SK-N-SH (cell line): ENCODE results near the gene NCAM2. TPM values are rescaled to one million over a fixed set of nuclear protein-coding genes. Genes with fewer than 3 reads are reported as not detected.

ENCODE experiments used
- CTCF ChIA-PET: fragments of 300-600, 350-600 bp; formaldehyde crosslinking; extraction: SDS; loops from one replicate; lab custom pipeline; 2021; lab: Yijun Ruan, JAX
- POLR2A ChIA-PET: fragments of 350-600 bp; sonication (Branson Sonifier 250); formaldehyde crosslinking; extraction: SDS; loops from one replicate; lab custom pipeline; 2020; ENCODE audit warnings: antibody characterized with exemption, inconsistent platforms; lab: Yijun Ruan, JAX
- DNase-seq: peaks from one replicate; pipeline ENCODE4 v3.0.0; 2012
- H2AFZ ChIP-seq: fragments of 200-600 bp; sonication (generic); 2 replicates; pipeline ENCODE4 v1.8.1; 2016; ENCODE audit warnings: antibody characterized with exemption, mild to moderate bottlenecking, low read depth
- H3F3A ChIP-seq: fragments of 200-600 bp; sonication (generic); replicated peaks from 2 replicates; pipeline ENCODE3; 2016; ENCODE audit warnings: antibody characterized with exemption, mild to moderate bottlenecking; ENCODE audit not compliant: insufficient read depth
- H3K27ac ChIP-seq, 2 experiments: fragments of 200-500 bp in 1 of 2; fragments of 200-600 bp in 1 of 2; sonication (Bioruptor generic) in 1 of 2; sonication (generic), shearing (Covaris generic) in 1 of 2; 2 replicates each; pipeline versions ENCODE4 v1.5.1 to v1.6.1; 2014 to 2016; ENCODE audit warnings: low read depth in 2 of 2, inconsistent platforms in 1 of 2, low read length in 1 of 2, mild to moderate bottlenecking in 1 of 2, mixed read lengths in 1 of 2
- H3K27me3 ChIP-seq: fragments of 200-600 bp; sonication (generic), shearing (Covaris generic); 2 replicates; pipeline ENCODE4 v1.6.1; 2016; ENCODE audit warnings: mixed run types; ENCODE audit not compliant: insufficient read depth
- H3K36me3 ChIP-seq, 2 experiments: fragments of 200-500 bp in 1 of 2; fragments of 200-600 bp in 1 of 2; sonication (Bioruptor generic) in 1 of 2; sonication (generic) in 1 of 2; replicated peaks in 1 of 2; 2 replicates each; pipeline versions ENCODE3 to v1.5.1; 2014 to 2016; ENCODE audit warnings: low read length in 1 of 2, mild to moderate bottlenecking in 1 of 2; ENCODE audit not compliant: insufficient read depth in 2 of 2, control insufficient read depth in 1 of 2
- H3K4me1 ChIP-seq, 2 experiments: fragments of 200-500 bp in 1 of 2; fragments of 200-600 bp in 1 of 2; sonication (Bioruptor generic) in 1 of 2; sonication (generic), shearing (Covaris generic) in 1 of 2; 2 replicates each; pipeline versions ENCODE4 v1.5.1 to v1.6.1; 2014 to 2016; ENCODE audit warnings: low read depth in 1 of 2, low read length in 1 of 2, mixed run types in 1 of 2; ENCODE audit not compliant: insufficient read depth in 2 of 2, control insufficient read depth in 1 of 2
- H3K4me2 ChIP-seq: fragments of 200-600 bp; sonication (generic), shearing (Covaris generic); 2 replicates; pipeline ENCODE4 v1.6.1; 2017; ENCODE audit warnings: mixed run types
- H3K4me3 ChIP-seq, 2 experiments: fragments of 200-500 bp in 1 of 2; fragments of 200-600 bp in 1 of 2; sonication (Bioruptor generic) in 1 of 2; sonication (generic), shearing (Covaris generic) in 1 of 2; 2 replicates each; pipeline versions ENCODE4 v1.5.1 to v1.8.1; 2014 to 2016; ENCODE audit warnings: low read depth in 2 of 2, inconsistent platforms in 1 of 2, low read length in 1 of 2, mild to moderate bottlenecking in 1 of 2, mixed read lengths in 1 of 2, moderate library complexity in 1 of 2
- H3K79me2 ChIP-seq: fragments of 200-600 bp; sonication (generic); 2 replicates; pipeline ENCODE4 v1.8.1; 2017; ENCODE audit warnings: mild to moderate bottlenecking; ENCODE audit not compliant: insufficient read depth
- H3K9ac ChIP-seq: fragments of 200-600 bp; sonication (generic); 2 replicates; pipeline ENCODE4 v1.6.1; 2017; ENCODE audit warnings: mixed run types
- H3K9me2 ChIP-seq: fragments of 200-600 bp; sonication (generic); 2 replicates; pipeline ENCODE4 v1.6.1; 2017; ENCODE audit warnings: mixed run types
- H3K9me3 ChIP-seq: fragments of 200-600 bp; sonication (generic); 2 replicates; pipeline ENCODE4 v1.6.1; 2017; ENCODE audit warnings: mixed run types, mild to moderate bottlenecking, moderate library complexity
- H4K20me1 ChIP-seq: fragments of 200-600 bp; sonication (generic); 2 replicates; pipeline ENCODE4 v1.6.1; 2017; ENCODE audit warnings: mild to moderate bottlenecking, mixed run types; ENCODE audit not compliant: insufficient read depth
- ELF1 ChIP-seq: IDR thresholded peaks from 2 replicates; pipeline ENCODE4 v1.4.0; 2012
- EP300 ChIP-seq, 2 experiments: IDR thresholded peaks; 2 replicates each; pipeline versions ENCODE4 v1.4.0 to v1.6.1; 2012; ENCODE audit warnings: borderline replicate concordance in 1 of 2, low read depth in 1 of 2, low read length in 1 of 2
- EZH2phosphoT487 ChIP-seq: fragments of 200-600 bp; sonication (generic); IDR thresholded peaks from 2 replicates; pipeline ENCODE4 v1.6.1; 2017; ENCODE audit warnings: low read depth, mixed run types, mild to moderate bottlenecking, antibody characterized with exemption, moderate library complexity, borderline replicate concordance
- FOSL2 ChIP-seq: IDR thresholded peaks from 2 replicates; pipeline ENCODE4 v1.4.0; 2012; ENCODE audit warnings: low read depth, mild to moderate bottlenecking, moderate library complexity, borderline replicate concordance
- FOXJ3 ChIP-seq: sonication (generic); formaldehyde crosslinking; IDR thresholded peaks from 2 replicates; pipeline ENCODE4 v1.5.1; 2020; ENCODE audit warnings: mild to moderate bottlenecking, missing genetic modification reagents
- GABPA ChIP-seq: IDR thresholded peaks from 2 replicates; pipeline ENCODE4 v1.4.0; 2012; ENCODE audit warnings: low read depth, mild to moderate bottlenecking
- IRF3 ChIP-seq: fragments of 150-350 bp; IDR thresholded peaks from 2 replicates; pipeline ENCODE4 v1.6.1; 2016; ENCODE audit warnings: mild to moderate bottlenecking, low read depth, low read length
- MEF2A ChIP-seq: IDR thresholded peaks from 2 replicates; pipeline ENCODE4 v1.4.0; 2012; ENCODE audit warnings: low read depth, borderline replicate concordance
- MXI1 ChIP-seq: IDR thresholded peaks from 2 replicates; pipeline ENCODE4 v1.6.1; 2012; ENCODE audit warnings: mild to moderate bottlenecking, low read depth, low read length, improper control_type of control experiment
- NRF1 ChIP-seq: IDR thresholded peaks from 2 replicates; pipeline ENCODE4 v1.6.1; 2012; ENCODE audit warnings: low read depth, mild to moderate bottlenecking, low read length
- POLR2AphosphoS5 ChIP-seq: IDR thresholded peaks from 2 replicates; pipeline ENCODE4 v1.6.1; 2012; ENCODE audit warnings: low read depth, low read length
- RFX5 ChIP-seq: IDR thresholded peaks from 2 replicates; pipeline ENCODE4 v1.6.1; 2012; ENCODE audit warnings: mild to moderate bottlenecking, improper control_type of control experiment, low read length
- RXRA ChIP-seq: IDR thresholded peaks from 2 replicates; pipeline ENCODE4 v1.4.0; 2012; ENCODE audit warnings: low read depth, mild to moderate bottlenecking, borderline replicate concordance
- ZBTB33 ChIP-seq: IDR thresholded peaks from 2 replicates; pipeline ENCODE4 v1.4.0; 2012; ENCODE audit warnings: low read depth, borderline replicate concordance
- WGBS: methylation state at CpG from one replicate; pipeline ENCODE4 v1.1.6; 2017; ENCODE audit warnings: low lambda C conversion rate; 5-methylcytosine and 5-hydroxymethylcytosine counted together
- polyA plus RNA-seq, 3 experiments: library from polyadenylated mRNA; depleted of rRNA; stranded (reverse); fragments of >200 nt; gene quantifications; 2 replicates each; pipeline ENCODE4 v1.2.3, GENCODE V29; 2012
- TF ChIP-seq, protein P1 (sequence below): IDR thresholded peaks from 2 replicates; pipeline ENCODE4 v1.6.1; 2012; ENCODE audit warnings: mild to moderate bottlenecking, low read depth, low read length, moderate library complexity
- TF ChIP-seq, protein P2 (sequence below): fragments of 150-350 bp; IDR thresholded peaks from 2 replicates; pipeline ENCODE4 v1.6.1; 2017; ENCODE audit warnings: antibody characterized with exemption, low read length, low read depth, borderline replicate concordance
- TF ChIP-seq, protein P3 (sequence below): IDR thresholded peaks from 2 replicates; pipeline ENCODE4 v1.4.0; 2012; ENCODE audit warnings: low read depth

The NCAM2 gene
- polyA plus RNA-seq, 1 of the 3 experiments (the other 2 are of a cell fraction): 2.1 TPM

DNA sequence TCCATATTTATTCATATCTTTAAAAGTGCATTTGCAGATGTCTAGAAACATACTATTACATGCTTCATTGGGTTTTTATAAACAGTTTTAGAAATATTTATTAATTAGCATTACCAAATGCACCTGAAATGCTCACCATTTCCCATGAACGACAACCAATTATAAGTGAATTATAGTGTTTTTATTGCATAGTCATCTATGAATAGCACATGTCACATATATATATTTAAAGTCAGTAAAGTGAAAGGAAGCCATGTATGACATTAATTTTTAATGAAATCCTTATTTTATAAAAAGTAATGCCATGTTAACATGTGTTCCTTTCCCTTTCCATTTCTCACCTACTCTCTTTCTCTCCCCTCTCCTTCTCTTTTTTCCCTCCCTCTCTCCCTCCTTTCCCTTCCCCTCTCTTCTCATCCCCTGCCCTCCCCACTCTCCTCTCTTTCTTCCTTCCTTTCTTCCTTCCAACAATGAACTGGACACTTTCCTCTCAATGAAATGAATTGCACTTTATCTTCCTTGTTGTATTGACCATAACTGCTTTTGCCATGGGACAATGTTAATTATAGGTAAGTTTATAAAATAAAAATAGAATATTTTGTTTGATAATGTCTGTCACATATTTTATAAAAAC, 179.3 kb downstream of the NCAM2 start:
- Histone ChIP-seq H4K20me1 (no peaks in the 10 kb centered on the region), H3K4me3 (no peak overlapping the region), H3K27ac (no peak overlapping the region), H3K79me2 (no peaks in the 10 kb centered on the region), H3K27me3 (no peaks in the 10 kb centered on the region), H3K9ac (no peak overlapping the region), H3K36me3 (no peaks in the 10 kb centered on the region), H3F3A (peaks cover under 1% of the 10 kb centered on the region), H3K4me2 (no peak overlapping the region), H3K4me1 (peaks cover 0 to 7% of the 10 kb centered on the region in 2 experiments; a peak in 2 of 4 replicates), H3K9me3 (no peaks in the 10 kb centered on the region), H2AFZ (no peak overlapping the region), H3K9me2 (no peaks in the 10 kb centered on the region)
- no peak for TF ChIP-seq FOSL2
- no peak for TF ChIP-seq RFX5
- no peak for TF ChIP-seq RXRA
- TF ChIP-seq ELF1: no peak
- no peak for TF ChIP-seq MXI1
- TF ChIP-seq, protein P1, sequence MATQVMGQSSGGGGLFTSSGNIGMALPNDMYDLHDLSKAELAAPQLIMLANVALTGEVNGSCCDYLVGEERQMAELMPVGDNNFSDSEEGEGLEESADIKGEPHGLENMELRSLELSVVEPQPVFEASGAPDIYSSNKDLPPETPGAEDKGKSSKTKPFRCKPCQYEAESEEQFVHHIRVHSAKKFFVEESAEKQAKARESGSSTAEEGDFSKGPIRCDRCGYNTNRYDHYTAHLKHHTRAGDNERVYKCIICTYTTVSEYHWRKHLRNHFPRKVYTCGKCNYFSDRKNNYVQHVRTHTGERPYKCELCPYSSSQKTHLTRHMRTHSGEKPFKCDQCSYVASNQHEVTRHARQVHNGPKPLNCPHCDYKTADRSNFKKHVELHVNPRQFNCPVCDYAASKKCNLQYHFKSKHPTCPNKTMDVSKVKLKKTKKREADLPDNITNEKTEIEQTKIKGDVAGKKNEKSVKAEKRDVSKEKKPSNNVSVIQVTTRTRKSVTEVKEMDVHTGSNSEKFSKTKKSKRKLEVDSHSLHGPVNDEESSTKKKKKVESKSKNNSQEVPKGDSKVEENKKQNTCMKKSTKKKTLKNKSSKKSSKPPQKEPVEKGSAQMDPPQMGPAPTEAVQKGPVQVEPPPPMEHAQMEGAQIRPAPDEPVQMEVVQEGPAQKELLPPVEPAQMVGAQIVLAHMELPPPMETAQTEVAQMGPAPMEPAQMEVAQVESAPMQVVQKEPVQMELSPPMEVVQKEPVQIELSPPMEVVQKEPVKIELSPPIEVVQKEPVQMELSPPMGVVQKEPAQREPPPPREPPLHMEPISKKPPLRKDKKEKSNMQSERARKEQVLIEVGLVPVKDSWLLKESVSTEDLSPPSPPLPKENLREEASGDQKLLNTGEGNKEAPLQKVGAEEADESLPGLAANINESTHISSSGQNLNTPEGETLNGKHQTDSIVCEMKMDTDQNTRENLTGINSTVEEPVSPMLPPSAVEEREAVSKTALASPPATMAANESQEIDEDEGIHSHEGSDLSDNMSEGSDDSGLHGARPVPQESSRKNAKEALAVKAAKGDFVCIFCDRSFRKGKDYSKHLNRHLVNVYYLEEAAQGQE: no peak
- TF ChIP-seq POLR2AphosphoS5: no peak
- TF ChIP-seq GABPA: no peak
- TF ChIP-seq MEF2A: no peak
- TF ChIP-seq, protein P2, sequence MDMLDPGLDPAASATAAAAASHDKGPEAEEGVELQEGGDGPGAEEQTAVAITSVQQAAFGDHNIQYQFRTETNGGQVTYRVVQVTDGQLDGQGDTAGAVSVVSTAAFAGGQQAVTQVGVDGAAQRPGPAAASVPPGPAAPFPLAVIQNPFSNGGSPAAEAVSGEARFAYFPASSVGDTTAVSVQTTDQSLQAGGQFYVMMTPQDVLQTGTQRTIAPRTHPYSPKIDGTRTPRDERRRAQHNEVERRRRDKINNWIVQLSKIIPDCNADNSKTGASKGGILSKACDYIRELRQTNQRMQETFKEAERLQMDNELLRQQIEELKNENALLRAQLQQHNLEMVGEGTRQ: no peak
- no peak for TF ChIP-seq NRF1
- TF ChIP-seq IRF3: no peak
- TF ChIP-seq EZH2phosphoT487: no peak
- TF ChIP-seq FOXJ3: no peak
- TF ChIP-seq ZBTB33: no peak
- no peak for TF ChIP-seq EP300 (IDR thresholded peaks at IDR 0.05; ENCODE audit: borderline replicate concordance in 1 of 2, low read depth in 1 of 2, low read length in 1 of 2)
- TF ChIP-seq, protein P3, sequence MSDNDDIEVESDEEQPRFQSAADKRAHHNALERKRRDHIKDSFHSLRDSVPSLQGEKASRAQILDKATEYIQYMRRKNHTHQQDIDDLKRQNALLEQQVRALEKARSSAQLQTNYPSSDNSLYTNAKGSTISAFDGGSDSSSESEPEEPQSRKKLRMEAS: no peak
- WGBS: 89% methylated on average over 1 of the region's 1 CpG
- ChIA-PET CTCF (no interaction called here), POLR2A (no interaction called here)
- no peak for DNase-seq
